DMS 273 (cell line): ENCODE measurements around the gene NRL.

Source experiments
- DNase-seq: peaks from one replicate; lab custom pipeline; 2025; ENCODE audit not compliant: unreplicated experiment; lab: John Stamatoyannopoulos, UW

Gene NRL

DNA sequence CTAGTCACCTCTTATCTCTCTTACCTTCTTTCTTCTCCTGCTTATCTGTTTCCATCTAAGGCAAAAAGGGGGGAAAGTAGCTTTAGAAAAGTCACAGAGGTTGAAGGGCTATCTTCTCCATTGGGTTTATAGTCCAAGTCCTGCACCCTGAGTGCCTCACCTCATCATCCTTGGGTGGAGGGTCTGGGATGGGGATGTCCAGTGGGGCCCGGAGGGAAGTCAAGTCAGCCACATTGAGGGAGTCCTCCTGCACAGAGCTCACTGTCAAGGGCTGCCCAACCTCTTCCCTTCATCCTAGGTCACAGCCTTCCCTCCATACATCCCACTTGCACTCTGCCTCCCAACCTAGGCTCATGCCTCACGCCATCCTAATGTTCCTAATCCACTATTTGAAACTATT lies 30.5 kb upstream of the NRL start:
- DNase-seq: no peak

DNA sequence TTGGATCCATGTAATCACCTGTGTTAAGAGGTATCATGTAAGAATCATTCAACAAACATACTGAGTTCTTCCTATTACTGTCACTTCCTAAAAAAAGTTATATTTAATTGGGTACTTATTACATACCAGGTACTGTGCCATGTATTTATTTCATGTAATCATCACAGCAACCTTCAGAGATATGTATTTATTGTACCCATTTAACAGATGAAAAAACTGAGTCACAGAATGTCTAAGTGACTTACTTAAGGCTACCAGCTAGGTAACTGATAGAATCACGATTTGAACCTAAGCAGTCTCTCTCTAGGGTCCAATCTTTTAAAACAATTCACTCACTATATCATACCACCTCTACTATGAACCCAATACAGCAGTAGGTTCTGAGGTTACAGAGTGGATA lies 29.7 kb upstream of the NRL start:
- no peak for DNase-seq

DNA sequence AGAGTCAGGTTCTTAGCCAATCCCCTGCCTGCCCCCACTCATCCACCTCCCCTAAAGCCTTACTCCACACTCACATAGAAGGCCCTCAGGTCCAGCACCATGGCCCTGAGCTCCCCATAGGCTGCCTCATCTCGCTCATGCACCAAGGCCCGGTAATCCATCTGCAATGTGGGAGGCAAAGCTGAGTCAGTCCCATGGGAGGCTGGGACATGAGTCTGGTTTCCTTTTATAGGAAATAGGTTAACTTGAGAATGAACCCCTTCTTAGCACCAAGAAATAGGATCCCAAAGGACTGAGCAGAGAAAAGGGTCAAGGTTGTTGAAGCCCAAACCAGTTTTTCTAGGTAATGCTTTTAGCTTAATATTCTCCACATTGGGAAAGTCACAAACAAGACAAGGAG lies 28.8 kb upstream of the NRL start:
- no peak for DNase-seq

DNA sequence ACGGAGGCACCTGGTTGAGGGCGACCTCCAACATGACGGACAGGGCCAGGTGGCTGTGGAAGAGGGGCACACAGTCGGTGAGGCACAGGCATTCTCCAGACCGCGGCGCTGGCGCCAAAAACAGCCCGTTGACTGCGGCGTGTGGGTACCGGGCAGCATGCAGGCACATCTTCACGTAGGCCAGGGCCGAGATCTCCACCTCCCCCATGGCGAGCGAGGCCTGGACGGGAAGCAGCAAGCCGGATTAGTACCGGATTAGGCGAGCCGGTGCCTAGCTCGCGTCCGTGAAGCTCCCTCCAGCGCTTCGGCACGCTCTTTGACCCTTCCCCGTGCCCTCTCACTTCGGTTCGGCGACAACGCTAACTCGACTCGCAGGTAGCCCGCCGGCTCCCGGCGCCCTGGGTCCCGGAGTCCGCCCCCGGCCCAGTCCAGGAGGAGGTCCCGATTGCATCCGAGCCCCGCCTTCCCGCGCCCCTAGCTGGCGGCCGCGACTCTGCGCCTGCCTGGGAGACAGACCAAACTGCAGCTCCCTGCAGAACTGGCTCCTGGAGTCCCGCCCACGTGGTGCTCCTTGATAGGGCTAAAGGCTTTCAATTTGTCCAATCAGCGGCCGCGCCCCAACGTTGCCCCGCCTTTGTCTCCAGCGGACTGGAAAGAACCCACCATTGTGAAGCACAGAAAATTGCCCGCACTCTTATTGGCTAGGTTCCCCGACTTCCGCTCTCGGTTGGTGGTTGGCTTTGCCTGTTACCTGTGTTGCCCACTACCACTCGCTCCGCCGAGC lies 26.5 kb upstream of the NRL start, which contains the start of gene EMC9:
EMC9 (minus strand) TSS at position 495 of the 784 bp plus-strand sequence; CDS start at position 208, 287 bp downstream.
- DNase-seq: peak; percentile 100

DNA sequence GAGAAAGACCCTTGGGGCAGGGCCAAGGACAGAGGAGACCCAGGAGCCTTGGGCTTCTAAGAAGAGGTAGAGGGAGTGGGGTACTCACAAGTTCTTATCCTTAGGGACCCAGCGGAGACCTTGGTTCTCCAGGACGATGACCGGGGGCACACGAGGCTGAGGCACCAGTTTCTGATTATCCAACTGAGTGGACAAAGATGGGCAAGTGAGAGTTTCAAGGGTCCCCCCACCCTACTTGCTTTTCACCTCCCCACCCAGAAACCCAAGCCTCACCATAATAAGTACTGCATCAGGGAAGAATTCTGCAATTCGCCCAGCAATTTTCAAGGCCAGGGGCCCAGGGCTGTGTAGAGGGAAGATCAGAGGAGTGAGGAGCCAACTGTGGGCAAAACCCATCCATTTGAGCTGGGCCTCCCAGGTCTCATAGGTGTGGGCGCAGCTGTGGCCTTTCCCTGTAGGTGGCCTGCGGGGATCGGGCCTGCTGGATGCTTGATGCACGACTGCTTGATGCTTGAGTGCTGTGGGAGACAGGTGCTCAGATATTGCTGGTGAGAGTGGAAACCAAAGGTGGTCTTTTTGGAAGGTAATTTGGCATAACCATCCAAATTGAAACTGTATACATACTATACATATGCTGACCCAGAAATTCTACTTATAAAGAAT lies 24.7 kb upstream of the NRL start:
- DNase-seq: peak; percentile 40

DNA sequence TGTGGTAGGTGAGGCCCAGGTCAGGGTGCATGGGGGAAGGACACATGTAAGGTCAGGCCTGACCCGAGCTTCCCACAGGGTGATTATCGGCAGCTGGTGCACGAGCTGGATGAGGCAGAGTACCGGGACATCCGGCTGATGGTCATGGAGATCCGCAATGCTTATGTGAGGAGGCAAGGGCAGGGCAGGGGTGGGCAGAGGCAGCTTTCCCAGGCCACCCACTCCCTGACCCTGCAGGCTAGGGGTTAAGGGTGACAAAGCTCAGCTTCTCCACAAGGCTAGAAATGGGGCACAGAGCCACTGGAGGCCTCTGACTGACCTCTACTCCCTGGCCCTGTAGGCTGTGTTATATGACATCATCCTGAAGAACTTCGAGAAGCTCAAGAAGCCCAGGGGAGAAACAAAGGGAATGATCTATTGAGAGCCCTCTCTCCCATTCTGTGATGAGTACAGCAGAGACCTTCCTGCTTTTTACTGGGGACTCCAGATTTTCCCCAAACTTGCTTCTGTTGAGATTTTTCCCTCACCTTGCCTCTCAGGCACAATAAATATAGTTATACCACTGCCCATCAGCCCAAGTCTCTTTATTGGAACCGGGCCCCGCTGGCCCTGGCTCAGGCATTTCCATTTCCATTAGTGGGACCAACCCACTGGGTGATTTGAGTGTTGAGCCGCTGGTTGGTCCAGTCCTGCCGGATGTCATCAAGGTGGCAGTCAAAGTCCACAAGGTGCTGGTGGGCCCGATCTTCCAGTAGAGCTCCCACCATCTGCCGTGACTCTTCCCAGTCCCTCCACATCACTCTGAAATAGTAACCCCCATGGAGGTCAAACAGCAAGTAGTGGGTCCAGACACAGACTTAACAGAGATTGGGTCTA lies 23.9 kb upstream of the NRL start:
- DNase-seq: no peak

DNA sequence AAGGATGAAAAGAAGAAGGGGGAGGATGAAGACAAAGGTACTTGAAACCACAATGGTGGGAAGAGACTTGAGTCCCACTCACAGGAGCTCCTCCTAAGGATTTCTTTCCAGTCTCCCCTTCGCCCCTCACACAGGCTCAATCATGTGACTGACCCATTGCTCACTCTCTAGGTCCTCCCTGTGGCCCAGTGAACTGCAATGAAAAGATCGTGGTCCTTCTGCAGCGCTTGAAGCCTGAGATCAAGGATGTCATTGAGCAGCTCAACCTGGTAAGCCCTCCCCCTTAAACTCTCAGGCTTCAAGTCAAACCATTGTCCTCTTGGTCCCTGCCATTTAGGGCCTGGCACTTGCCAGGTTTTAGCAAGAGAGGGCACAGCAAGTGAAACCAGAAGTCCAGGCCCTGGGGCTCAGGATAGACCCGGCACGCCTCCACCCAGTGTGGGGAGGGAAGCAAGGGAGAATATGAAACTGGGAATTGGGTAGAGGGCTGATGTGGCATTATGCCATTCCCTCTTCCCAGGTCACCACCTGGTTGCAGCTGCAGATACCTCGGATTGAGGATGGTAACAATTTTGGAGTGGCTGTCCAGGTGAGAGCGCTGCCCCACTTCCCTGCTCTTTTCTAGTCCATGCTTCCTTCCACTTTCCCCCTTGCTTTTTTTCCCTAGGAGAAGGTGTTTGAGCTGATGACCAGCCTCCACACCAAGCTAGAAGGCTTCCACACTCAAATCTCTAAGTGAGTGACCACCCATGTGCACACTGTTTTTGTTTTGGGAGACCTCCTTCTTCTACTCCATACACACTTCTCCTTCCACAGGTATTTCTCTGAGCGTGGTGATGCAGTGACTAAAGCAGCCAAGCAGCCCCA lies 23.0 kb upstream of the NRL start:
- no peak for DNase-seq

DNA sequence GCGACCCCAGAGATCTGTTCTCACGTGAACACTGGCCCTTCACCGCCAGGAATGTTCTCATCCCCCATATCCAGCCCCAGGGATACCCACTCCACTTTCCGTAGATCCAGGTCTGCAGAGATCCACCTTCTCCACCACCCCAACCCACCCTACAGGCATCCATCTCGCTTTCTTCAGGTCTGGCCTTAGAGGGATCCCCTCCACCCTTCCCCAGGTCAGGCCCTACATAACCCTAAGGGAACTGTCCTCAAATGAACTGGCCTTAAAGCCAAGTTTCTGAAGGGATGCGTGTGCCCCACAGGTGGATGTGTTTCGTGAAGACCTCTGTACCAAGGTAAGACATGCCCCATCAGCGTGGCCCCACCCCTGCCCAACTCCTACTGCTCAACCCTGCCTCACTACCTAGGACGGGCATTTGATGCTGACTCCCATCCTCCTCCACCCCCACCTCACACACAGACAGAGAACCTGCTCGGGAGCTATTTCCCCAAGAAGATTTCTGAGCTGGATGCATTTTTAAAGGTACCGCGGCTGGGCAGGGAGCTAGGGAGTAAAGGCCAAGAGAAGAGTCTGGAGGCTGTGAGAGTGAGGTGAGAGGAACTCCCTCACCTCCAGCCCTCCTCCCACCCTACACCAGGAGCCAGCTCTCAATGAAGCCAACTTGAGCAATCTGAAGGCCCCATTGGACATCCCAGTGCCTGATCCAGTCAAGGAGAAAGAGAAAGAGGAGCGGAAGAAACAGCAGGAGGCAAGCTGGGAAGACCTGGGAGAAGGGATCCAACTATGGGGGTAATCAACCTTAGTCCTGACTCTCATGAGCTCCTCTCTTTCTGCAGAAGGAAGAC lies 22.2 kb upstream of the NRL start:
- DNase-seq: peak; percentile 41

DNA sequence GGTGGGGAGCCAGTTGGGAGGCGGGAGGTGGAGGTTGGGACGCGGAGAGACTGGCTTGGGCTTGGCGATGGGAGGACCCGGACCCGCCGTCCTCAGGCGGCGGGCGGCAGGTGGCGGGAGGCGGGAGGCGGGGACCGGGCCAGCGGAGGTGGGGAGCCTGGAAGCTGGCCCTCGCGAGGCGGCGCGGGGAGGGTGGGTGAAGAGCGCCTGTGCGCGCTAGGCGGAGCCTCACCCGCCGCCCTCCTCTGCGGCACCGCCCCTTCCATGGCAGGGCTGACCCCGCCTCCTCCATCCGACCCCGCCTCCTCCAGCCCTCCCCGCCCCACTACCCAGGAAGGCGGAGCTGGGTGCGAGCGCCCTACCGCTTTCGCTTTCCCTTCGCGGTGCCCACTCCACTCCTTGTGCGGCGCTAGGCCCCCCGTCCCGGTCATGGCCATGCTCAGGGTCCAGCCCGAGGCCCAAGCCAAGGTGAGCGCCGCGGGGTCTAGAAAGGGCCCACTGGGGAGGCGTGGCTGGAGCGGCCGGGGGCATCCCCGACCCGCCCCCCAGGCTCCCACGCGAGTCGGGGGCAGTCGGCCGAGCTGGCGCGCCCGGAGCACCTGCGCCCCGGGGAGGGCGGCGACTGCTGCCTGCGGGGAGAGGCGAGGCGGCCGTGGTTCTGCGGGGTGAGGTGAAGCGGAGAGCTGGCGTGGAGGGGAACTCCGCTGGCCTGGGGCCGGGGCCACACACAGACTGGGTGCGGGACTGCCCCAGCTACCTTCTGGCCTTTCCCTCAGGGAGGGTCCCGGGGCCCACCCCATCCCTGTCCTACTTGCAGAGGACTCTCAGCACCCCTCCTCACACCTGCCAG lies 21.3 kb upstream of the NRL start, which contains the start of gene PSME1:
PSME1 (plus strand) TSS at position 361 of the 850 bp plus-strand sequence; CDS start at position 430, 69 bp downstream.
- peak; percentile 97 for DNase-seq

DNA sequence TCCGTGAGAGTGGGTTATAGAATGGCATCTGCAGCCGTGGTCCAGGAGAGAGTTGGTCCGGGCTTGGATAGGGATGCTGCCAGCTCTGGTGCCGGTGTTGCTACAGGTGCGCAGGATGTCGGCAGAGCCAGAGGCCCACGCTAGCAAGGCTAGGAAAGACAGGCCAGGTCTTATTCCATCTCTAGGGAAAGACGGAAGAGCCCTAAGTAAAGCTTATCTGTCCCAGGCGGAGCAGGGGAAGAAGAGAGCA lies 20.8 kb upstream of the NRL start:
- DNase-seq: no peak

DNA sequence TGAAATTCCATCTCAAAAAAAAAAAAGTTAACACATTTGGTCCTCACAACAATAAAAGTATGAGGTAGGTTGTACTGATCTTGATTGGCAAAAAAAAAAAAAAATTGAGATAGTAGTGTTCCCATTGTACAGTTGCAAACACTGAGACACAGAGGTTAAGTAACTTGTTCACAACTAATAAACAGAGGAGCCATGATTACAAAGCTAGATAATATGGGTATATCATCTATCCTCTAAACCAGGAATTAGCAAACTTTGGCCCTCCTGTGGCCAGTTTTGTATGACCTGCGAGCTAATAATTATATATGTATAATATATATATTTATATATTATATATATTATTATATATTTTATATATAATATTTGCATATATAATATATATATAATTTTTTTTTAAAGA lies 19.0 kb upstream of the NRL start:
- DNase-seq: no peak

DNA sequence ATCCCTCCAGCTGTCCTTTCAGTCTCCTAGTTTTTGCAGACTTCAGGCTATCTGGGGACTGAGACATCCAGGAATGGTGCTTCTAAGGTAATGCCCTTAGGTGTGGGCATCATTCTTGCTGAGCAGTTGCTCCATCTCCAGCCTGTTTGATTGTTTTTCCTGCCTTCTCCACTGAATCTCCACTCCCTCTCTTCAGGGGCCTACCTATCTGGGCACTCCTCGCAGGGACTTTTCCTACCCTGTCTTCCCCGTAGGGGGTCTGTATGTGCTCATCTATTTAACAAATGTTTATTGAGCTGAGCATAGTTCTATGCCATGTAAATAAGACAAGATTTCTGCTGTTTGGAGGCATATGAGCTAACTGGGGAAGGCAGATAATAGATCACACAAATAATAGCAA lies 18.2 kb upstream of the NRL start:
- DNase-seq: no peak

DNA sequence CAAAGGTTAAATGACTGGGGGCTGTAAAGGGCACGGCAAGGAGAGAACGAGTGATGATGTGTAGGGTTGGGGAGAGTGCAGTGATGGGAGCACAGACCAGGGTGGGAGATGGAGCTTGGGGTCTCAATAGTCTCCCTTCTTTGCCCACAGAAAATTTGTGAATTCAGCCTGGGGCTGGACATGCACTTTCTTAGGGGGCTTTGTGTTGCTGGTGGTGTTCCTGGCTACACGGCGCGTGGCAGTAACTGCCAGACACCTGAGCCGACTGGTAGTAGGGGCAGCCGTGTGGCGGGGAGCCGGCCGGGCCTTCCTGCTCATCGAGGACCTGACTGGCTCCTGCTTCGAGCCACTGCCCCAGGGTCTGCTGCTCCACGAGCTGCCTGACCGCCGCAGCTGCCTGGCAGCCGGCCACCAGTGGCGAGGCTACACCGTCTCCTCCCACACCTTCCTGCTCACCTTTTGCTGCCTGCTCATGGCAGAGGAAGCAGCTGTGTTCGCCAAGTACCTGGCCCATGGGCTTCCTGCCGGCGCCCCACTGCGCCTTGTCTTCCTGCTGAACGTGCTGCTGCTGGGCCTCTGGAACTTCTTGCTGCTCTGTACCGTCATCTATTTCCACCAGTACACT lies 17.4 kb upstream of the NRL start:
- DNase-seq: no peak

DNA sequence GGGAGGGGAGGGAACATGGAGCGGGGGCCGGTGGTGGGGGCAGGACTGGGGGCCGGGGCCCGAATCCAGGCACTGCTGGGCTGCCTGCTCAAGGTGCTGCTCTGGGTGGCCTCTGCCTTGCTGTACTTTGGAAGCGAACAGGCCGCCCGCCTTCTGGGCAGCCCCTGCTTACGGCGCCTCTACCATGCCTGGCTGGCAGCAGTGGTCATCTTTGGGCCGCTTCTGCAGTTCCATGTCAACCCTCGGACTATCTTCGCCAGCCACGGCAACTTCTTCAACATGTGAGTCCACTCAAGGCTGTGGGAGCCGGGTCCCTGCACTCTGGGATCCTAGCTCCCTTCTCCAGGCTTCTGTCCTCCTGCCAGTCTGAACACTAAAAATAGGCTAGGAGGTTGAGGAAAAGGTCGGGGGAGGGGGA lies 16.8 kb upstream of the NRL start:
- DNase-seq: no peak

DNA sequence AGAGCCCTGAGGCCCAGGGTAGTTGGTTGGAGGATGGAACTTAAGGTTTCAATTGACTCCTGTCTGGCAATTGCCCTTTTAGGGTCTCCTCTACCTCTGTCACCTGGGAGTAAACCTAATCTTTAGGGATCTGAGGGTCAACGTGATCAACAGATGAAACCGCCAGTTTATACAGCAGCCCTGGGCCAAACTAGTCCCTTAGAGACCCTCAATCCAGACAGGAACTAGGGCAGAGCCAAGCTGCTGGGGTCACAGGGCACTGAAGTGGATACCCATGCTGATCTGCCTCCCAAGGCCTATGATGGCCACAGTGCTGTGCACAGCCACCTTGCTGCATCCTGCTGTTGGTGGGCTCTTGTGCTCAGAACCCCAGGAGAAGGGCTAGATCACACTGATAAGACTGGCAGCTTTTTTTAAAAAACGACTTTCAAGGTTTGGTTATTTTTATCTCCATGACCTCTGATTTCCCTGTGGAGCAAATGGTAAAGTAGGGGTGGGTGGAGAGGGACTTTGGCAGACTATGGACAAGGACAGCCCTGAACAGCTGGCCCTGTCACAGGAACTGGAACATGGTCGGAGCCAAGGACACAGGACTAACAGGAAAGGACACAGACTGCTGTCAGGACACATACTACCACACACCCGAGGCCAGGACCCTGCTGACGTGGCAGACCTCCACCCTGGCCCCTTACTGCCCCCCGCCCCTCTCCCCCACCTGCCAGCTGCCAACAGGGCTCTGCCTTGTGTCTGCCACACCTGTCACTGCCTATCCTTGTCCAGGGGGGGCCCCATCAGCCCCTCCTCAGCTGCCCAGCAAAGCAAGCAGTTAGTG lies 16.2 kb upstream of the NRL start:
- DNase-seq: peak; percentile 45

DNA sequence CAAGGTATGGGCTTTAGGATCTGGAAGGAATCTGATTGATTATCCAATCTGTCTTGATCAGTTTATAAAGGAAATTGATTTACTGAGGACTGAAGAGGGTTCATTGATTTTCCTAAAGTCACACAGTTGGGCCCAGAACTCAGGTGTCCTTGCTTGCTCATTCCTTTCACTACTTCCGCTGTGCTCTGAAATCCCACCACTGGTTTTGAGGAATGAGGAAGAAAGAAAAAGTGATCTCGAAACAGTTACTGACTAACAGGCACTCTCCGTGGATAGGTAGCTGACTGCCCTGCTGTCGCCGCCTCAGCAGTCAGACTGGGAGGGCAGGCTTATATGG lies 15.6 kb upstream of the NRL start, which contains the start of gene FITM1:
FITM1 (plus strand) TSS at position 280 of the 337 bp plus-strand sequence. CDS start 905 bp downstream, outside the sequence.
- no peak for DNase-seq

DNA sequence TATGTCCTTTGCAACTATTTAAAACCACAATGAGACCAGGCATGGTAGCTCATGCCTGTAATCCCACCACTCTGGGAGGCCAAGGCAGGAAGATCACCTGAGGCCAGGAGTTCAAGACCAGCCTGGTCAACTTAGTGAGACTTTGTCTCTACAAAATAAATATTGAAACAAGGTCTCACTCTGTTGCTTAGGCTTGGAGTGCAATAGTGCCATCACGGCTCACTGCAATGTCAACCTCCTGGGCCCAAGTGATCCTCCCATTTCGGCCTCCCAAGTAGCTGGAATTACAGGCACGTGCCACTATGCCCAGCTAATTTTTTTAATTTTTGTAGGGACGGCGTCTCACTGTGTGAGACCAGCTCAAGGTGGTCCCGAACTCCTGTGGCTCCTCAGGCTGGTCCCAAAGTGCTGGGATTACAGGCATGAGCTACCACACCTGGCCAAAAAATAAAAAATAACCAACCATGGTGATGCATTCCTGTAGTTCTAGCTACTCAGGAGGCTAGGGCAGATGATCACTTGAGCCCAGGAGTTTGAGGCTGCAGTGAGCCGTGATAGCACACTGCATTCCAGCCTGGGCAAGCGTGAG lies 14.8 kb upstream of the NRL start:
- no peak for DNase-seq
